HTR-8/SVneo (cell line): ENCODE results near the gene AREL1.
"Not testable (repeated sequence)": the region's sequence is repeated elsewhere in the genome, so short reads cannot be mapped to it uniquely, and the experiment has no call there.

ENCODE experiments used
- DNase-seq: peaks from one replicate; pipeline ENCODE4 v3.0.0; 2011; ENCODE audit warnings: low spot score, mixed read lengths; ENCODE audit not compliant: insufficient read length
- FAIRE-seq: peaks from 2 replicates; lab custom pipeline; 2011; peaks lifted over from hg19 to GRCh38; lab: Jason Lieb, UNC

The AREL1 gene

GRCh38 chr14:74712499-74713394 lies at the start of gene AREL1, which contains the start of gene FCF1:
Gene AREL1 (minus strand): TSS chr14:74713080. CDS start chr14:74685615, 27,465 bp downstream.
Gene FCF1 (plus strand): TSS chr14:74713144. CDS start chr14:74713198, 54 bp downstream.
- DNase-seq (peak; percentile 99), FAIRE-seq (peak; percentile 99)

DNA sequence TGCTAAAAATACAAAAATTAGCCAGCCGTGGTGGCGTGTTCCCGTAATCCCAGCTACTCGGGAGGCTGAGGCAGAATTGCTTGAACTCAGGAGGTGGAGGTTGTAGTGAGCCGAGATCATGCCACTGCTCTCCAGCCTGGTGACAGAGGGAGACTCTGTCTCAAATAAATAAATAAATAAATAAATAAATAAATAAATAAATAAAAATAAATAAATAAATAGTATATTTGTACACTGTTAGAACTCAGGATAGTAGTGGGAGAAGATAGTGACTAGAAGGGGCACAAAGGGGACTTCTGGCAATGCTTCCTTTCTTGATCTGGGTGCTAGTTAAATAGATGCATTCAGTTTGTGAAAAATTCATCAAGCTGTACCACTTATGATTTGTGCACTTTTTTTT lies 45.6 kb upstream of the AREL1 start:
- FAIRE-seq: peak; percentile 36

GRCh38 chr14:74756326-74756725 lies 43.4 kb upstream of the AREL1 start:
- DNase-seq (no peak), FAIRE-seq (no peak)

More for the DNA sequence above, 45.6 kb upstream of the AREL1 start:
- not testable (repeated sequence) for DNase-seq

DNA sequence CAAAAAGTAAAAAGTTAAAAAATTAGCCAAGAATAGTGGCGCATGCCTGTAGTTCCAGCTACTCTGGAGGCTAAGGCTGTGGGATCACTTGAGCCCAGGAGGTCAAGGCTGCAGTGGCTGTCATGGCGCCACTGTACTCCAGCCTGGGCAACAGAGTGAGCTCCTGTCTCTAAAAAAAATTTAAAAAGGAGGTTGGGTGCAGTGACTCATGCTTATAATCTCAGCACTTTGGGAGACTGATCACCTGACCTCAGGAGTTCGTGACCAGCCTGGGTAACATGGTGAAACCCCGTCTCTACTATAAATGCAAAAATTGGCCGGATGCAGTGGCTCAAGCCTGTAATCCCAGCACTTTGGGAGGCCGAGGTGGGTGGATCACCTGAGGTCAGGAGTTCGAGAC lies 42.0 kb upstream of the AREL1 start:
- DNase-seq (no peak), FAIRE-seq (peak; percentile 72)

DNA sequence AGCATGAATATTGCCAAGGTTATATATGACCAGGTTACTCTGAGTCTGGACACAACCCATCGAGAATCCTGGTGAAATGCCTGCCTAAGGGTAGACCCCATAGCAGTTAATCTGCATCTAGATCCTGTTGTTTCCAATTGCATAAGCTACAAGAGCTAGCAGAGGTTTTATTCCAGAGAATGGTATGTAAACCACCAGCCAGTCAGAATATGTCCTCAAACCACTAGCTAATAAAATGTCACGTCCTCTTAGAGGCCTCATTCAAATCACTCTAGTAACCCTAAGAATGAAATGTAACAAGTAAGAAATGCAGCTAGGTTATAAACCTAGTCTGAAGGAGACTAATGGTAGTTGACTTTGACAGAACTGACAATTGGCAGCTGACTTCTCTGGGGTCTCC lies 41.3 kb upstream of the AREL1 start:
- peak; percentile 76 for FAIRE-seq
- DNase-seq: no peak

- FAIRE-seq (no peak), DNase-seq (no peak)
These were observed 34.4 kb upstream of the AREL1 start for GRCh38 chr14:74747237-74747636.

DNA sequence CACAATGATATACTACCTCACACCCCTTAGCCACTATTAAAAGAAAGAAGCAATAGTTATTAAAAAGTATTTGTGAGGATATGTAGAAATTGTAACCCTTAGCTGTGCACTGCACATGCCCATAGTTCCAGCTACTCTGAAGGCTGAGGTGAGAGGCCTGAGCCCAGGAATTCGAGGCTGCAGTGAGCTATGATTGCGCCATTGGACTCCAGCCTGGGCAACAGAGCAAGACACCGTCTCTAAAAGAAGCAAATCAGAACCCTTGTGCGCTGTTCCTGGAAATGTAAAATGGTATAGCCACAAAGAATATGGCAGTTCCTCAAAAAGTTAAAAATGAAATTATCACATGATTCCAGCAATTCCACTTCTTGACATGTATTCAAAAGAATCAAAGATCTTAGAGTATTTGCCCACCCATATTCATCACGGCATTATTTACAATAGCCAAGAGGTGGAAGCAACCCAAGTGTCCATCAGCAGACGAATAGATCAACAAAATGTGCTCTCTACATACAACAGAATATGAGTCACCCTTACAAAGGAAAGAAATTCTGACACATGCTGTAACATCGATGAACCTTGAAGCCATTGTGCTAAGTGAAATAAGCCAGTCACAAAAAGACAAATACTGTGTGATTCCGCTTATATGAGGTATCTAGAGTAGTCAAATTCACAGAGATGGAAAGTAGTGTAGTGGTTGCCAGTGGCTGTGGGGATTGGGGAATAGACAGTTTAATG lies 26.6 kb upstream of the AREL1 start:
- FAIRE-seq: peak; percentile 86

DNA sequence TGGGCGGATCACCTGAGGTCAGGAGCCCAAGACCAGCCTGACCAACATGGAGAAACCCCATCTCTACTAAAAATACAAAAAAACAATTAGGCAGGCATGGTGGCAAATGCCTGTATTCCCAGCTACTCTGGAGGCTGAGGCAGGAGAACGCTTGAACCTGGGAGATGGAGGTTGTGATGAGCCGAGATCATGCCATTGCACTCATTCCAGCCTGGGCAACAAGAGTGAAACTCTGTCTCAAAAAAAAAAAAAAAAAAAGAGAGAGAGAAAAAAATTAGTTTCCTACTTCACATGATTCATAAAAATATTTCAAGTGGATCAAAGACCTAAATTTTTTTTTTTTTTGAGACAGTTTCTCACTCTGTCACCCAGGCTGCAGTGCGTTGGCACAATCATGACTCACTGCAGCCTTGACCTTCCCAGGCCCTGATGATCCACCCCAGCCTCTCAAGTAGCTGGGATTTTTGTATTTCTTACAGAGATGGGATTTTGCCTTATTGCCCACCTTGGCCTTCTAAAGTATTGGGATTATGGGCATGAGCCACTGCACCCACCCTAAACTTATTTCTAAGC lies 25.0 kb upstream of the AREL1 start:
- FAIRE-seq (peak; percentile 51), DNase-seq (peak; percentile 36)

More for the DNA sequence above, 26.6 kb upstream of the AREL1 start:
- no peak for DNase-seq

DNA sequence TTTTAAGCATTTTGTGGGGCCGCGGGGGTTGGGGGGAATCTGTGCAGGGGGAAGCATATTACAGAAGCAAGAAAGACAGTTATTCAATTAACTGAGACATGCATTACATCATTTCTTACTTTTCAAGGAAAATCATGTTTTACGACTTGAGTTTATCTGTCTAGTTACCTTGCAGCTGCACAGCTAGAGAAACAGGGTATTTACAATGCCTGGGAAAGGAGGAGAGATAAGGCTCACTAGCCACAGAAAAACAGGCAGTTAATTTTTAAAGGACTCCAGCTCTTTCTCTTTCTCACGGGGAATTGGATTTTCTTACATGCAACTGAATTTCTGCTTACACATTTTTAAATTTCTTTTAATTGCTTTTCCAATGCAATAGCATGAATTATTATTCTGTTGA lies 22.2 kb upstream of the AREL1 start:
- FAIRE-seq: no peak
- DNase-seq: no peak

- FAIRE-seq (no peak), DNase-seq (no peak)
These were observed 20.3 kb upstream of the AREL1 start for GRCh38 chr14:74733221-74733620.

GRCh38 chr14:74732387-74732786 lies 19.5 kb upstream of the AREL1 start:
- DNase-seq (no peak), FAIRE-seq (peak; percentile 38)

- FAIRE-seq: no peak
- no peak for DNase-seq
These were observed 10.3 kb upstream of the AREL1 start for GRCh38 chr14:74723134-74723533.

- FAIRE-seq: no peak
- DNase-seq: no peak
These were observed 7.6 kb upstream of the AREL1 start for GRCh38 chr14:74720526-74720925.

- FAIRE-seq (no peak), DNase-seq (no peak)
These were observed 485 bp upstream of the AREL1 start for GRCh38 chr14:74713395-74713735.

GRCh38 chr14:74711651-74712050 lies 1.2 kb downstream of the AREL1 start:
- DNase-seq (no peak), FAIRE-seq (peak; percentile 77)

GRCh38 chr14:74710480-74710879 lies 2.4 kb downstream of the AREL1 start:
- FAIRE-seq (no peak), DNase-seq (no peak)

DNA sequence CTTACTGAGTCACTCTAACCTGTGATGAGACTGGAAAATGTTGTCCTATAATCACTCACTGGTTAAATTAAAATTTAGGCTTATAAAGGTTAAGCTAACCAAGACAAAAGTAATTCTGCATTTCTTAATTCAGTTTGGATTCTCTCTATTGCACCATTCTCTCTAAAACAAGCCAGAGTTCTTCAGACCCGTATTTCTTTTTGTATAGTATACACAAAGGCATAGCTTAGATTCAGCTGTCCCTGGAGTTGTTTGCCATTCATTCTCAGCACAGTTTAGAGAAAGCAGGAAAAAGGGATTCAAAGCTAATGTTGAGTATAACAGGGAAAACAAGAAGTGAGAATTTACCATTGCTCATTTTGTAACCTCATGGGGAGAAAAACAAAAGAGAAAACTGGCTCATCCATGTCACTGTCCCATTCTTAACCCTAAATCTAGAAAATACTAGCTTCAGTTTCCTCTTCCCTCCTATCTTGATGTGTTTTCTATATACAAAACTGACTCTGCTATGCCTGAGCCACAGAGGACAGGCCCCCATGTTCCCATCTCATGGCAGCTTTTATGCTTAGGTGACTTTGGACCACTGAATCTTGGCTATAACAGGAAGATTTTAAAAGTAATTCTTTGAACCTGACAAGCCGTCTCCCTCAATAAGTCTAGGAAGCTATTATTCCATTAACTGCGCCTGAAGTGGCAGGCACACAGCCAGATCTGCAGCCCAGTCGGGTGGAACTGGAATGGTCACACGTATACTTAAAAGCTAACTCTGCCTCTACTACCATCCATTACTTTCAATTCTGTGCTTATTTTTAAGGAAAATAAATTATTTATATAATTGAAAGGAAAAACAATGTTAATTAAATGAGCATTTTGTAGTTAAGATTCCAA lies 7.0 kb downstream of the AREL1 start:
- peak; percentile 36 for FAIRE-seq

GRCh38 chr14:74704656-74705055 lies 8.2 kb downstream of the AREL1 start:
- DNase-seq (no peak), FAIRE-seq (no peak)

More for the DNA sequence above, 7.0 kb downstream of the AREL1 start:
- DNase-seq: no peak

DNA sequence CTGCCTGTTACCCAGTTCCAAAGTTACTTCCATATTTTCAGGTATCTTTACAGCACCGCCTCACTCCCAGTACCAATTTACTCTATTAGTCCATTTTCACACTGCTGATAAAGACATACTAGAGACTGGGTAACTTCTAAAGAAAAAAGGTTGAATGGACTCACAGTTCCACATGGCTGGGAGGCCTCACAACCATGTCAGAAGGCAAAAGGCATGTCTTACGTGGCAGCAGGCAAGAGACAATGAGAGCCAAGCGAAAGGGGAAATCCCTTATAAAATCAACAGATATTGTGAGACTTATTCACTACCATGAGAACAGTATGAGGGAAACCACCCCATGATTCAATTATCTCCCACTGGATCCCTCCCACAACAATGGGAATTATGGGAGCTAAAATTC lies 9.8 kb downstream of the AREL1 start:
- peak; percentile 40 for FAIRE-seq
- DNase-seq: no peak

- FAIRE-seq (no peak), DNase-seq (no peak)
These were observed 10.6 kb downstream of the AREL1 start for GRCh38 chr14:74702293-74702692.
